WTC11 (cell line): ENCODE results near the gene AKR1A1. TPM values are rescaled to one million over a fixed set of nuclear protein-coding genes. Genes with fewer than 3 reads are reported as not detected.
A peak's percentile ranks its signal among the peaks of the same experiment; 100 is the strongest.

Source experiments
- ATAC-seq: fragments of 200-7000 bp; cut with Tn5 transposase; 2 replicates; pipeline ENCODE4 v1.10.0; 2021; ENCODE audit warnings: mild to moderate bottlenecking, moderate library complexity
- CTCF ChIA-PET: fragments of 300-600 bp; sonication (Branson Sonifier 250); formaldehyde crosslinking; loops from one replicate; lab custom pipeline; 2021; ENCODE audit warnings: antibody characterized with exemption; lab: Charles Lee
- POLR2A ChIA-PET: fragments of 350-600 bp; sonication (Branson Sonifier 250); formaldehyde crosslinking; loops from one replicate; lab custom pipeline; 2021; ENCODE audit warnings: antibody characterized with exemption; lab: Charles Lee
- DNase-seq: peaks from one replicate; pipeline ENCODE4 v3.0.0; 2021; ENCODE audit warnings: low spot score
- H3K27ac Mint-ChIP-seq: 2 replicates; pipeline ENCODE4 v1.8.0; 2021; ENCODE audit warnings: mixed read lengths
- H3K27me3 Mint-ChIP-seq: 2 replicates; pipeline ENCODE4 v1.8.0; 2021; ENCODE audit warnings: low read depth, mild to moderate bottlenecking, moderate library complexity, mixed read lengths
- H3K36me3 Mint-ChIP-seq: 2 replicates; pipeline ENCODE4 v1.8.0; 2021; ENCODE audit warnings: mixed read lengths
- H3K4me1 Mint-ChIP-seq: 2 replicates; pipeline ENCODE4 v1.8.0; 2022; ENCODE audit warnings: mixed read lengths
- H3K4me3 Mint-ChIP-seq: 2 replicates; pipeline ENCODE4 v1.8.0; 2021; ENCODE audit warnings: mild to moderate bottlenecking, moderate library complexity, mixed read lengths
- H3K9me3 Mint-ChIP-seq: 2 replicates; pipeline ENCODE4 v1.8.0; 2021; ENCODE audit warnings: mixed read lengths
- AR ChIP-seq: fragments of 250-450 bp; sonication (Bioruptor Pico); IDR thresholded peaks from 2 replicates; pipeline ENCODE4 v1.9.0; 2021; ENCODE audit warnings: mild to moderate bottlenecking
- CBFB ChIP-seq: sonication (generic); formaldehyde crosslinking; IDR thresholded peaks from 2 replicates; pipeline ENCODE4 v1.8.1; 2022; ENCODE audit warnings: mild to moderate bottlenecking, low read depth, missing genetic modification reagents
- CDX4 ChIP-seq: fragments of 250-450 bp; sonication (Bioruptor Pico); IDR thresholded peaks from 2 replicates; pipeline ENCODE4 v1.9.0; 2021; ENCODE audit warnings: moderate library complexity, mild to moderate bottlenecking, inconsistent platforms, borderline replicate concordance
- FOXK1 ChIP-seq: sonication (generic); formaldehyde crosslinking; IDR thresholded peaks from 2 replicates; pipeline ENCODE4 v1.8.0; 2022; ENCODE audit warnings: mild to moderate bottlenecking, moderate library complexity, missing genetic modification reagents
- GTF2I ChIP-seq: fragments of 250-450 bp; sonication (Bioruptor Pico); conservative IDR thresholded peaks from 2 replicates; pipeline ENCODE4 v1.4.0; 2021; ENCODE audit warnings: mild to moderate bottlenecking
- JAZF1 ChIP-seq: fragments of 250-450 bp; sonication (Bioruptor Pico); IDR thresholded peaks from 2 replicates; pipeline ENCODE4 v1.9.0; 2021; ENCODE audit warnings: moderate library complexity, mild to moderate bottlenecking, inconsistent platforms
- KAT7 ChIP-seq: sonication (generic); formaldehyde crosslinking; IDR thresholded peaks from 2 replicates; pipeline ENCODE4 v1.8.1; 2023; ENCODE audit warnings: missing genetic modification reagents, mild to moderate bottlenecking, borderline replicate concordance
- SP1 ChIP-seq: sonication (generic); formaldehyde crosslinking; conservative IDR thresholded peaks from 2 replicates; pipeline ENCODE4 v1.8.1; 2022; ENCODE audit warnings: missing genetic modification reagents
- STAT6 ChIP-seq: sonication (generic); formaldehyde crosslinking; conservative IDR thresholded peaks from 2 replicates; pipeline ENCODE4 v1.8.1; 2023; ENCODE audit warnings: mild to moderate bottlenecking, low read depth, missing genetic modification reagents, moderate library complexity
- TEAD1 ChIP-seq: sonication (generic); formaldehyde crosslinking; IDR thresholded peaks from 2 replicates; pipeline ENCODE4 v1.8.0; 2022; ENCODE audit warnings: mild to moderate bottlenecking, missing genetic modification reagents
- TEAD4 ChIP-seq: sonication (generic); formaldehyde crosslinking; IDR thresholded peaks from 2 replicates; pipeline ENCODE4 v1.8.0; 2022; ENCODE audit warnings: mild to moderate bottlenecking, missing genetic modification reagents
- ZBTB21 ChIP-seq: sonication (generic); formaldehyde crosslinking; IDR thresholded peaks from 2 replicates; pipeline ENCODE4 v1.8.1; 2023; ENCODE audit warnings: mild to moderate bottlenecking, missing genetic modification reagents, borderline replicate concordance
- ZNF121 ChIP-seq: sonication (generic); formaldehyde crosslinking; IDR thresholded peaks from 2 replicates; pipeline ENCODE4 v1.8.0; 2023; ENCODE audit warnings: missing genetic modification reagents
- ZNF219 ChIP-seq: sonication (generic); formaldehyde crosslinking; IDR thresholded peaks from 2 replicates; pipeline ENCODE4 v1.8.0; 2023; ENCODE audit warnings: missing genetic modification reagents, mild to moderate bottlenecking, borderline replicate concordance
- ZNF317 ChIP-seq: sonication (generic); formaldehyde crosslinking; IDR thresholded peaks from 2 replicates; pipeline ENCODE4 v1.8.1; 2023; ENCODE audit warnings: low read depth, mild to moderate bottlenecking, moderate library complexity, missing genetic modification reagents, borderline replicate concordance
- ZNF425 ChIP-seq: fragments of 250-450 bp; sonication (Bioruptor Pico); conservative IDR thresholded peaks from 2 replicates; pipeline ENCODE4 v1.9.0; 2021; ENCODE audit warnings: mild to moderate bottlenecking
- ZNF532 ChIP-seq: fragments of 250-450 bp; sonication (Bioruptor Pico); IDR thresholded peaks from 2 replicates; pipeline ENCODE4 v1.9.0; 2021; ENCODE audit warnings: mild to moderate bottlenecking, borderline replicate concordance
- ZNF671 ChIP-seq: fragments of 250-450 bp; sonication (Bioruptor Pico); IDR thresholded peaks from 2 replicates; pipeline ENCODE4 v1.8.0; 2021; ENCODE audit warnings: mild to moderate bottlenecking
- total RNA-seq: library from RNA; stranded (reverse); gene quantifications from 3 replicates; pipeline ENCODE4 v1.2.3, GENCODE V29; 2021

Gene AKR1A1
- total RNA-seq, 1 experiment from 2014 or later = 338 TPM

GRCh38 chr1:45585110-45585426, 34.4 kb downstream of the AKR1A1 start (continued):
- TF ChIP-seq ZNF425 (CRISPR knock-in tag) = no peak
- TF ChIP-seq CBFB (CRISPR knock-in tag) = no peak
- no peak for TF ChIP-seq FOXK1 (CRISPR knock-in tag)

GRCh38 chr1:45585496-45586075, 35.0 kb downstream of the AKR1A1 start:
- H3K9me3 Mint-ChIP-seq = no peaks in the 10 kb centered on the region
- H3K27ac Mint-ChIP-seq = peak overlapping the region; percentile 98
- ChIA-PET POLR2A (interaction anchor here (0.6 to 1.2 kb wide), 5 partner anchors 34 to 1685 kb away, joined by 3 to 7 read pairs (median 3); partner anchors contain the start of gene PRDX1), CTCF (no interaction called here)
- ATAC-seq (no peak), DNase-seq (no peak)
- H3K36me3 Mint-ChIP-seq = peaks cover 32% of the 10 kb centered on the region
- TF ChIP-seq ZNF219 (CRISPR knock-in tag) = no peak
- TF ChIP-seq ZNF532 (CRISPR knock-in tag) = no peak
- TF ChIP-seq SP1 (CRISPR knock-in tag) = no peak
- no peak for TF ChIP-seq ZNF317 (CRISPR knock-in tag)
- TF ChIP-seq ZNF671 = no peak
- no peak for TF ChIP-seq ZBTB21 (CRISPR knock-in tag)
- H3K4me1 Mint-ChIP-seq = peaks cover 30% of the 10 kb centered on the region
- peaks cover 2% of the 10 kb centered on the region; the same call in 1 of the 2 replicates for H3K27me3 Mint-ChIP-seq
- peak overlapping the region; percentile 95 for H3K4me3 Mint-ChIP-seq

GRCh38 chr1:45586769-45587168, 36.1 kb downstream of the AKR1A1 start:
- Mint-ChIP-seq H3K27me3 (peaks cover 2% of the 10 kb centered on the region; the same call in 1 of the 2 replicates), H3K36me3 (peaks cover 40% of the 10 kb centered on the region), H3K27ac (peak overlapping the region; percentile 53; the same call in 1 of the 2 replicates), H3K4me3 (peak overlapping the region; percentile 95), H3K4me1 (peaks cover 30% of the 10 kb centered on the region), H3K9me3 (no peaks in the 10 kb centered on the region)
- ChIA-PET POLR2A (no interaction called here), CTCF (no interaction called here)
- TF ChIP-seq GTF2I = no peak
- peak; percentile 87; the same call in 1 of the 2 replicates for TF ChIP-seq ZNF121
- ATAC-seq (no peak), DNase-seq (no peak)

GRCh38 chr1:45589861-45590260, 39.2 kb downstream of the AKR1A1 start:
- POLR2A ChIA-PET = interaction anchor here (0.7 kb wide), 1 partner anchor 90 kb away, joined by 6 read pairs; the partner anchor contains the start of gene CCDC163
- peaks cover under 1% of the 10 kb centered on the region; the same call in 1 of the 2 replicates for H3K27me3 Mint-ChIP-seq
- no peak for ATAC-seq
- TF ChIP-seq JAZF1 (no peak), TEAD4 (CRISPR knock-in tag) (no peak), STAT6 (CRISPR knock-in tag) (no peak), KAT7 (CRISPR knock-in tag) (no peak), ZNF219 (CRISPR knock-in tag) (no peak), TEAD1 (CRISPR knock-in tag) (no peak), CDX4 (no peak), AR (CRISPR knock-in tag) (no peak)

More at GRCh38 chr1:45589861-45590260, 39.2 kb downstream of the AKR1A1 start:
- CTCF ChIA-PET = no interaction called here
- no peak overlapping the region for H3K27ac Mint-ChIP-seq
- H3K4me1 Mint-ChIP-seq = peaks cover 30% of the 10 kb centered on the region
- no peaks in the 10 kb centered on the region for H3K9me3 Mint-ChIP-seq
- H3K36me3 Mint-ChIP-seq = peaks cover 66% of the 10 kb centered on the region
- DNase-seq = no peak
- H3K4me3 Mint-ChIP-seq = no peak overlapping the region
